A549 (cell line): Measurements from ENCODE around the gene ORAI1. TPM values are rescaled to one million over a fixed set of nuclear protein-coding genes. Genes with fewer than 3 reads are reported as not detected.
A peak's percentile ranks its signal among the peaks of the same experiment; 100 is the strongest.

Experiments used
- ATAC-seq, 2 experiments: fragments of 200-7000 bp in 1 of 2; fragments of >200 bp in 1 of 2; cut with Nextera tagmentation in 1 of 2; cut with Tn5 transposase in 1 of 2; 3 replicates each; pipeline versions ENCODE4 v1.8.0 to v1.9.1; 2018 to 2020; ENCODE audit warnings: mild to moderate bottlenecking in 1 of 2, moderate library complexity in 1 of 2
- CTCF ChIA-PET: fragments of 300-600 bp; sonication (Branson Sonifier 250); formaldehyde crosslinking; extraction: SDS; loops from one replicate; lab custom pipeline; 2021; ENCODE audit warnings: antibody characterized with exemption, inconsistent platforms; lab: Yijun Ruan, JAX
- POLR2A ChIA-PET: fragments of 350-600 bp; formaldehyde crosslinking; extraction: SDS; loops from one replicate; lab custom pipeline; 2021; ENCODE audit warnings: antibody characterized with exemption, inconsistent platforms; lab: Yijun Ruan, JAX
- DNase-seq, 2 experiments: peaks; one replicate each; pipeline versions ENCODE4 v3.0.0 to v3.0.0-alpha.2; 2011 to 2016; ENCODE audit warnings: low read depth in 1 of 2, low spot score in 1 of 2
- FAIRE-seq: peaks from 2 replicates; lab custom pipeline; 2011; peaks lifted over from hg19 to GRCh38; lab: Jason Lieb, UNC
- H3K27ac ChIP-seq, 2 experiments: fragments of >200 bp; sonication (Bioruptor Twin); formaldehyde crosslinking; 3 replicates each; pipeline ENCODE4 v1.5.1; 2016 to 2017
- H3K4me1 ChIP-seq: fragments of >200 bp; sonication (Bioruptor Twin); formaldehyde crosslinking; 3 replicates; pipeline ENCODE4 v1.6.1; 2016
- H3K4me2 ChIP-seq: fragments of >200 bp; sonication (Bioruptor Twin); formaldehyde crosslinking; 3 replicates; pipeline ENCODE4 v1.6.1; 2016
- H3K4me3 ChIP-seq: fragments of >200 bp; sonication (Bioruptor Twin); formaldehyde crosslinking; 3 replicates; pipeline ENCODE4 v1.5.1; 2016
- H3K9me3 ChIP-seq: fragments of >200 bp; sonication (Bioruptor Twin); formaldehyde crosslinking; 3 replicates; pipeline ENCODE4 v1.6.1; 2016
- BHLHE40 ChIP-seq: IDR thresholded peaks from 2 replicates; pipeline ENCODE4 v1.6.1; 2012; ENCODE audit warnings: low read depth, low read length, inconsistent platforms
- CBX2 ChIP-seq: fragments of 200-600 bp; sonication (generic); IDR thresholded peaks from 2 replicates; pipeline ENCODE4 v1.6.1; 2016; ENCODE audit warnings: low read depth, mild to moderate bottlenecking, borderline replicate concordance
- CBX8 ChIP-seq: fragments of 200-600 bp; sonication (generic); IDR thresholded peaks from 2 replicates; pipeline ENCODE4 v1.6.1; 2016
- CEBPB ChIP-seq, 2 experiments: fragments of >200 bp in 1 of 2; sonication (Bioruptor Twin) in 1 of 2; formaldehyde crosslinking in 1 of 2; IDR thresholded peaks; 2 replicates each; pipeline ENCODE4 v1.6.1; 2012 to 2016
- E2F6 ChIP-seq: IDR thresholded peaks from 2 replicates; pipeline ENCODE4 v1.6.1; 2012; ENCODE audit warnings: low read depth, borderline replicate concordance
- EHF ChIP-seq: fragments of 250-450 bp; sonication (Bioruptor Pico); IDR thresholded peaks from 2 replicates; pipeline ENCODE4 v1.5.0; 2020; ENCODE audit warnings: mild to moderate bottlenecking
- HEYL ChIP-seq: fragments of 250-450 bp; sonication (Bioruptor Pico); IDR thresholded peaks from 2 replicates; pipeline ENCODE4 v1.8.0; 2021; ENCODE audit warnings: mild to moderate bottlenecking, moderate library complexity
- HOXB5 ChIP-seq: fragments of 250-450 bp; sonication (Bioruptor Pico); IDR thresholded peaks from 2 replicates; pipeline ENCODE4 v1.5.0; 2020; ENCODE audit warnings: mild to moderate bottlenecking, moderate library complexity
- JUN ChIP-seq, 2 experiments: fragments of >200 bp; sonication (Bioruptor Twin); formaldehyde crosslinking; IDR thresholded peaks; 2 replicates in 1 of 2; 3 replicates in 1 of 2; pipeline ENCODE4 v1.6.1; 2016 to 2017
- JUNB ChIP-seq: fragments of >200 bp; sonication (Bioruptor Twin); formaldehyde crosslinking; IDR thresholded peaks from 2 replicates; pipeline ENCODE4 v1.6.1; 2016
- MAFK ChIP-seq: fragments of 450-650 bp; IDR thresholded peaks from 2 replicates; pipeline ENCODE4 v1.6.1; 2014; ENCODE audit not compliant: partially characterized antibody
- MYC ChIP-seq: IDR thresholded peaks from 2 replicates; pipeline ENCODE4 v1.6.1; 2012; ENCODE audit warnings: mild to moderate bottlenecking, inconsistent platforms, low read length, improper control_type of control experiment, borderline replicate concordance
- NPAS2 ChIP-seq: fragments of 250-450 bp; sonication (Bioruptor Pico); IDR thresholded peaks from 2 replicates; pipeline ENCODE4 v1.8.0; 2022; ENCODE audit warnings: mild to moderate bottlenecking, moderate library complexity, borderline replicate concordance
- NR3C1 ChIP-seq: fragments of >200 bp; sonication (Bioruptor Twin); formaldehyde crosslinking; IDR thresholded peaks from 3 replicates; pipeline ENCODE4 v1.6.1; 2017
- RAD21 ChIP-seq, 2 experiments: fragments of >200 bp in 1 of 2; sonication (Bioruptor Twin) in 1 of 2; formaldehyde crosslinking in 1 of 2; IDR thresholded peaks in 1 of 2; conservative IDR thresholded peaks in 1 of 2; 2 replicates in 1 of 2; 3 replicates in 1 of 2; pipeline ENCODE4 v1.6.1; 2012 to 2018; ENCODE audit warnings: inconsistent platforms in 1 of 2
- RARB ChIP-seq: fragments of 250-450 bp; sonication (Bioruptor Pico); IDR thresholded peaks from 2 replicates; pipeline ENCODE4 v1.8.0; 2021; ENCODE audit warnings: mild to moderate bottlenecking, moderate library complexity
- RFX5 ChIP-seq: fragments of 450-650 bp; IDR thresholded peaks from 2 replicates; pipeline ENCODE4 v1.7.1; 2014; ENCODE audit warnings: antibody characterized with exemption, mild to moderate bottlenecking, moderate library complexity
- ZC3H11A ChIP-seq: fragments of 450-650 bp; IDR thresholded peaks from 2 replicates; pipeline ENCODE4 v1.6.1; 2014; ENCODE audit warnings: antibody characterized with exemption, mild to moderate bottlenecking
- ZFP36 ChIP-seq: fragments of 450-650 bp; IDR thresholded peaks from 2 replicates; pipeline ENCODE4 v1.6.1; 2014; ENCODE audit warnings: borderline replicate concordance; ENCODE audit not compliant: partially characterized antibody
- WGBS: methylation state at CpG from one replicate; pipeline ENCODE4 v1.1.6; 2017; ENCODE audit errors: missing lambda C conversion rate; 5-methylcytosine and 5-hydroxymethylcytosine counted together
- polyA plus RNA-seq, 4 experiments: library from polyadenylated mRNA; depleted of rRNA in 3 of 4; stranded (reverse); fragments of >200 nt; fragmentation: RNase III in 1 of 4; extraction: RNeasy Plus Mini Kit Qiagen cat#74134 plus additional on column Dnase treatment in 1 of 4; gene quantifications; 2 replicates in 3 of 4; 3 replicates in 1 of 4; pipeline ENCODE4 v1.2.3, GENCODE V29; 2011 to 2017
- TF ChIP-seq, protein P1 (sequence below): fragments of 200-600 bp; sonication (generic); IDR thresholded peaks from 2 replicates; pipeline ENCODE4 v1.6.1; 2016; ENCODE audit warnings: antibody characterized with exemption, mild to moderate bottlenecking, moderate library complexity
- TF ChIP-seq, protein P2 (sequence below): fragments of 250-450 bp; sonication (Bioruptor Pico); IDR thresholded peaks from 2 replicates; pipeline ENCODE4 v1.5.0; 2020; ENCODE audit warnings: low read depth, mild to moderate bottlenecking, moderate library complexity

Gene ORAI1
- polyA plus RNA-seq, 2 of the 4 experiments (the other 2 are of a cell fraction) = 18.7 to 22.1 TPM

- TF ChIP-seq ZFP36 (no peak), CBX2 (no peak), HOXB5 (CRISPR knock-in tag) (no peak), RFX5 (no peak)
Measured at GRCh38 chr12:121610239-121611149, 15.8 kb upstream of the ORAI1 start (continued).

DNA sequence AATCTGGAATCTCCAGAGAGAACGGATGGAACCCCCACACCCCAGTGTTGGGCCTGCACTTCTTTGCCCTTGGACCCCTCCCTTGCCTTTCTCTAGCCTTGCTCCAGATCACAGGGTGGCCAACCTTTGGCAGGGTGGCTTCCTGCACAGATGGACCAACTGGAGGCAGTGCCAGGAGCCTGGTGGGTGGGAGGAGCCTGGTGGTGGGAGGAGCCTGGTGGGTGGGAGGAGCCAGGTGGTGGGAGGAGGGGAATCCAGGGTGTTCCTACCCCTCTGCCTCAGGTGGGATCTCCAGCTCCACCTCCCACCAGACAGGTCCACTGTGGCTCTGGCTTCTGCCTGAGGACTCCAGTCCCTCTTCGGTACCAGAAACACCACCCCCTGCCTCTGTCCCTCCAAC, 15.0 kb upstream of the ORAI1 start:
- H3K4me1 ChIP-seq = no peaks in the 10 kb centered on the region
- ChIA-PET CTCF (interaction anchor here (2.2 to 6.7 kb wide), 2 partner anchors 14 to 58 kb away, joined by 12 to 65 read pairs; partner anchors contain the start of gene ORAI1), POLR2A (interaction anchor here (0.6 kb wide), 1 partner anchor 22 kb away, joined by 6 read pairs; no protein-coding TSS in a partner anchor)
- TF ChIP-seq EHF (CRISPR knock-in tag) (no peak), RAD21 (conservative IDR thresholded peaks at IDR 0.05 in 1 of 2, IDR thresholded peaks at IDR 0.05 in 1 of 2) (no peak), JUN (IDR thresholded peaks at IDR 0.05) (no peak), NPAS2 (CRISPR knock-in tag) (no peak), MYC (no peak), ZC3H11A (no peak), MAFK (no peak), RARB (CRISPR knock-in tag) (no peak), CEBPB (IDR thresholded peaks at IDR 0.05) (no peak), JUNB (no peak), NR3C1 (no peak), CBX8 (no peak), HEYL (CRISPR knock-in tag) (no peak), E2F6 (no peak), HOXB5 (CRISPR knock-in tag) (no peak), BHLHE40 (no peak)
- TF ChIP-seq, protein P1, sequence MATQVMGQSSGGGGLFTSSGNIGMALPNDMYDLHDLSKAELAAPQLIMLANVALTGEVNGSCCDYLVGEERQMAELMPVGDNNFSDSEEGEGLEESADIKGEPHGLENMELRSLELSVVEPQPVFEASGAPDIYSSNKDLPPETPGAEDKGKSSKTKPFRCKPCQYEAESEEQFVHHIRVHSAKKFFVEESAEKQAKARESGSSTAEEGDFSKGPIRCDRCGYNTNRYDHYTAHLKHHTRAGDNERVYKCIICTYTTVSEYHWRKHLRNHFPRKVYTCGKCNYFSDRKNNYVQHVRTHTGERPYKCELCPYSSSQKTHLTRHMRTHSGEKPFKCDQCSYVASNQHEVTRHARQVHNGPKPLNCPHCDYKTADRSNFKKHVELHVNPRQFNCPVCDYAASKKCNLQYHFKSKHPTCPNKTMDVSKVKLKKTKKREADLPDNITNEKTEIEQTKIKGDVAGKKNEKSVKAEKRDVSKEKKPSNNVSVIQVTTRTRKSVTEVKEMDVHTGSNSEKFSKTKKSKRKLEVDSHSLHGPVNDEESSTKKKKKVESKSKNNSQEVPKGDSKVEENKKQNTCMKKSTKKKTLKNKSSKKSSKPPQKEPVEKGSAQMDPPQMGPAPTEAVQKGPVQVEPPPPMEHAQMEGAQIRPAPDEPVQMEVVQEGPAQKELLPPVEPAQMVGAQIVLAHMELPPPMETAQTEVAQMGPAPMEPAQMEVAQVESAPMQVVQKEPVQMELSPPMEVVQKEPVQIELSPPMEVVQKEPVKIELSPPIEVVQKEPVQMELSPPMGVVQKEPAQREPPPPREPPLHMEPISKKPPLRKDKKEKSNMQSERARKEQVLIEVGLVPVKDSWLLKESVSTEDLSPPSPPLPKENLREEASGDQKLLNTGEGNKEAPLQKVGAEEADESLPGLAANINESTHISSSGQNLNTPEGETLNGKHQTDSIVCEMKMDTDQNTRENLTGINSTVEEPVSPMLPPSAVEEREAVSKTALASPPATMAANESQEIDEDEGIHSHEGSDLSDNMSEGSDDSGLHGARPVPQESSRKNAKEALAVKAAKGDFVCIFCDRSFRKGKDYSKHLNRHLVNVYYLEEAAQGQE = no peak
- TF ChIP-seq, protein P2, sequence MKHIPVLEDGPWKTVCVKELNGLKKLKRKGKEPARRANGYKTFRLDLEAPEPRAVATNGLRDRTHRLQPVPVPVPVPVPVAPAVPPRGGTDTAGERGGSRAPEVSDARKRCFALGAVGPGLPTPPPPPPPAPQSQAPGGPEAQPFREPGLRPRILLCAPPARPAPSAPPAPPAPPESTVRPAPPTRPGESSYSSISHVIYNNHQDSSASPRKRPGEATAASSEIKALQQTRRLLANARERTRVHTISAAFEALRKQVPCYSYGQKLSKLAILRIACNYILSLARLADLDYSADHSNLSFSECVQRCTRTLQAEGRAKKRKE (CRISPR knock-in tag) = no peak
- WGBS = 80% methylated on average over 2 of the region's 2 CpGs
- no peak overlapping the region for H3K4me2 ChIP-seq
- no peak for FAIRE-seq
- H3K4me3 ChIP-seq = no peak overlapping the region
- H3K27ac ChIP-seq = no peak overlapping the region
- peak; percentile 69 to 83 for ATAC-seq
- H3K9me3 ChIP-seq = no peaks in the 10 kb centered on the region
- DNase-seq = no peak
